IPS DF 4.7 (cell line): ENCODE results near the gene DAB2IP.

Experiments
- DNase-seq: peaks from one replicate; pipeline ENCODE4 v3.0.0-alpha.2; 2013; ENCODE audit warnings: low spot score; ENCODE audit errors: extremely low read depth

DAB2IP gene

DNA sequence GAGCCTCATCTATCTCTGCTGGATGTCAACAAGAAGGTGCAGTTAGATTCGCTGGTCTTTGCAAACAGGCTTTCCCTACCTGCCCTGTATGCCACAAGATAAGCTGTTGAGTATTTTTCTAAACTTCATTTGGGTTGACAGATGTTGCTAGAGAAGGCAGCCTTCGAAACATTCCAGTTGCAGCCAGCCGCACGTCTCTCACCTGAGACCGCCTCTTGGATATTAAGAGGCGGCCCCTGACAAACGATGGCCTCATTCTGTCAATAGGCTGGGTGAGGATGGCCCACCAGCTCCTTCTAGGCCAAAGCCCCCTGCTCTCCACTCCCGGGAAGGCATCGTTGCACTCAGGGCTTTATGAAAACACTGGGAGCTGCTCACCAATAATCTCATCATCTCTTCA, 181.6 kb downstream of the DAB2IP start:
- DNase-seq, result no peak
